SK-N-DZ (cell line): ENCODE data around the gene SHC3.

Source experiments
- DNase-seq: peaks from one replicate; pipeline ENCODE4 v3.0.0-alpha.2; 2015; ENCODE audit warnings: low spot score

SHC3 gene

GRCh38 chr9:89054865-89055495, 123.6 kb downstream of the SHC3 start:
- no peak for DNase-seq

- DNase-seq, result no peak
Observed at GRCh38 chr9:89053301-89053700, 125.3 kb downstream of the SHC3 start.

- no peak for DNase-seq
Observed at GRCh38 chr9:89052470-89053097, 126.0 kb downstream of the SHC3 start.

GRCh38 chr9:89051421-89052025, 127.1 kb downstream of the SHC3 start:
- DNase-seq, result no peak

GRCh38 chr9:89049646-89050045, 129.0 kb downstream of the SHC3 start:
- no peak for DNase-seq

GRCh38 chr9:89048616-89049015, 130.0 kb downstream of the SHC3 start:
- no peak for DNase-seq

GRCh38 chr9:89047667-89048066, 131.0 kb downstream of the SHC3 start:
- no peak for DNase-seq

- DNase-seq, result no peak
Observed at GRCh38 chr9:89046832-89047231, 131.8 kb downstream of the SHC3 start.

- no peak for DNase-seq
Observed at GRCh38 chr9:89044881-89045280, 133.7 kb downstream of the SHC3 start.

GRCh38 chr9:89044104-89044503, 134.5 kb downstream of the SHC3 start:
- no peak for DNase-seq

GRCh38 chr9:89042984-89043383, 135.6 kb downstream of the SHC3 start:
- DNase-seq, result no peak

GRCh38 chr9:89039664-89040063, 139.0 kb downstream of the SHC3 start:
- DNase-seq, result no peak

GRCh38 chr9:89039104-89039465, 139.5 kb downstream of the SHC3 start:
- no peak for DNase-seq

GRCh38 chr9:89038382-89039103, 140.1 kb downstream of the SHC3 start:
- no peak for DNase-seq

GRCh38 chr9:89037891-89038290, 140.7 kb downstream of the SHC3 start:
- DNase-seq, result no peak

GRCh38 chr9:89037346-89037745, 141.3 kb downstream of the SHC3 start:
- DNase-seq, result no peak

GRCh38 chr9:89036891-89037290, 141.7 kb downstream of the SHC3 start:
- no peak for DNase-seq

GRCh38 chr9:89036383-89036782, 142.2 kb downstream of the SHC3 start:
- DNase-seq, result no peak

- no peak for DNase-seq
Observed at GRCh38 chr9:89032661-89033060, 146.0 kb downstream of the SHC3 start.

GRCh38 chr9:89032173-89032572, 146.4 kb downstream of the SHC3 start:
- no peak for DNase-seq

- DNase-seq, result no peak
Observed at GRCh38 chr9:89029788-89030187, 148.8 kb downstream of the SHC3 start.

- DNase-seq, result no peak
Observed at GRCh38 chr9:89026876-89027275, 151.7 kb downstream of the SHC3 start.

GRCh38 chr9:89025553-89025952, 153.1 kb downstream of the SHC3 start:
- no peak for DNase-seq
